ENCODE data around the gene PRPSAP2.

The PRPSAP2 gene

GRCh38 chr17:18974407-18975149, 116.6 kb downstream of the PRPSAP2 start:
- no peak for DNase-seq (ENCODE audit: extremely low spot score)
- ChIA-PET POLR2A (no interaction called here), CTCF (interaction anchor here (12.3 kb wide), 1 partner anchor 13 kb away, joined by 78 read pairs; no protein-coding TSS in a partner anchor)
- TF ChIP-seq CTCF (IDR thresholded peaks at IDR 0.05; ENCODE audit: control extremely low read depth, extremely low read depth, low read depth, missing control alignments), result no peak

- CTCF ChIA-PET, result interaction anchor here (12.3 kb wide), 1 partner anchor 14 kb away, joined by 78 read pairs; no protein-coding TSS in a partner anchor
- no peak for TF ChIP-seq CTCF (IDR thresholded peaks at IDR 0.05; ENCODE audit: control extremely low read depth, extremely low read depth, low read depth, missing control alignments)
- DNase-seq (ENCODE audit: extremely low spot score), result no peak
- POLR2A ChIA-PET, result no interaction called here
Measured at GRCh38 chr17:18975597-18975996, 117.7 kb downstream of the PRPSAP2 start.

DNA sequence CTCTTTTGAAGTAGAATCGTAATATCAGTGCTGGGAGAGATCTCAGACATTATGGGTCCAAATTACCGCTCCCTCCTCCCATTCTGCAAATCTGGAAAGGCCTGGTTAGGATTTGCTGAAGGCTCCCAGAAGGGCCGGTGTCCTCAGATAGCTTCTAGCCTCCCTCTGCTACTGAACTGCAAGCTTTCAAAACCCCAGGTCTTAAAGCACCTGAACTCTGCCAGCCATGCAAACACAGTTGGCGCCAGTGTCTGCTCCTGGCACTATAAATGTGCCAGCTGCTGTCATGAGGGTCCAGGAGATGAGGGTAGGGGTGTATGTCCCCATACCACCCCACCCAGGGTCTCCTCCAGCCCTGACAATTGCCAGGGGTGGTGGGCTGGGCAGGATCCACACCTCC, 118.3 kb downstream of the PRPSAP2 start:
- CTCF ChIA-PET, result interaction anchor here (12.3 kb wide), 1 partner anchor 15 kb away, joined by 78 read pairs; no protein-coding TSS in a partner anchor
- no peak for DNase-seq (ENCODE audit: extremely low spot score)
- POLR2A ChIA-PET, result no interaction called here
- no peak for TF ChIP-seq CTCF (IDR thresholded peaks at IDR 0.05; ENCODE audit: control extremely low read depth, extremely low read depth, low read depth, missing control alignments)

- TF ChIP-seq CTCF (IDR thresholded peaks at IDR 0.05; ENCODE audit: control extremely low read depth, extremely low read depth, low read depth, missing control alignments), result no peak
- ChIA-PET POLR2A (no interaction called here), CTCF (interaction anchor here (12.3 kb wide), 1 partner anchor 15 kb away, joined by 78 read pairs; no protein-coding TSS in a partner anchor)
- DNase-seq (ENCODE audit: extremely low spot score), result no peak
Measured at GRCh38 chr17:18977021-18977420, 119.1 kb downstream of the PRPSAP2 start.

- no peak for TF ChIP-seq CTCF (IDR thresholded peaks at IDR 0.05; ENCODE audit: control extremely low read depth, extremely low read depth, low read depth, missing control alignments)
- ChIA-PET POLR2A (no interaction called here), CTCF (interaction anchor here (12.3 kb wide), 1 partner anchor 16 kb away, joined by 78 read pairs; no protein-coding TSS in a partner anchor)
- no peak for DNase-seq (ENCODE audit: extremely low spot score)
Measured at GRCh38 chr17:18977646-18978045, 119.7 kb downstream of the PRPSAP2 start.

- POLR2A ChIA-PET, result no interaction called here
- CTCF ChIA-PET, result interaction anchor here (12.3 kb wide), 1 partner anchor 16 kb away, joined by 78 read pairs; no protein-coding TSS in a partner anchor
- no peak for TF ChIP-seq CTCF (IDR thresholded peaks at IDR 0.05; ENCODE audit: control extremely low read depth, extremely low read depth, low read depth, missing control alignments)
- no peak for DNase-seq (ENCODE audit: extremely low spot score)
Measured at GRCh38 chr17:18978050-18978449, 120.1 kb downstream of the PRPSAP2 start.
